SK-N-SH treated with all-trans-retinoic acid at 6 μM for 48 hours (cell line): ENCODE data around the gene RNASE9.

Experiments used
- ATAC-seq: fragments of 200-7000 bp; cut with Tn5 transposase; 3 replicates; pipeline ENCODE4 v1.9.1; 2020; ENCODE audit warnings: mild to moderate bottlenecking, moderate library complexity
- ARNTL ChIP-seq: fragments of 450-650 bp; formaldehyde crosslinking; IDR thresholded peaks from 2 replicates; pipeline ENCODE4 v1.5.0; 2020; ENCODE audit warnings: low read depth, mild to moderate bottlenecking, moderate library complexity, borderline replicate concordance
- BACH2 ChIP-seq: fragments of 250-450 bp; sonication (Bioruptor Pico); IDR thresholded peaks from 2 replicates; pipeline ENCODE4 v1.9.0; 2021; ENCODE audit warnings: mild to moderate bottlenecking, borderline replicate concordance
- CREB5 ChIP-seq: fragments of 250-450 bp; sonication (Bioruptor Pico); IDR thresholded peaks from 2 replicates; pipeline ENCODE4 v1.5.1; 2020; ENCODE audit warnings: low read depth, mild to moderate bottlenecking, moderate library complexity
- CSDC2 ChIP-seq: fragments of 250-450 bp; sonication (Bioruptor Pico); IDR thresholded peaks from 2 replicates; pipeline ENCODE4 v1.5.0; 2020; ENCODE audit warnings: mild to moderate bottlenecking, moderate library complexity
- ESRRG ChIP-seq: fragments of 250-450 bp; sonication (Bioruptor Pico); IDR thresholded peaks from 2 replicates; pipeline ENCODE4 v1.6.1; 2021; ENCODE audit warnings: mild to moderate bottlenecking
- GLIS3 ChIP-seq: fragments of 250-450 bp; sonication (Bioruptor Pico); IDR thresholded peaks from 2 replicates; pipeline ENCODE4 v1.5.0; 2020; ENCODE audit warnings: mild to moderate bottlenecking, moderate library complexity
- OSR1 ChIP-seq: fragments of 250-450 bp; sonication (Bioruptor Pico); IDR thresholded peaks from 2 replicates; pipeline ENCODE4 v1.8.0; 2022; ENCODE audit warnings: moderate library complexity, mild to moderate bottlenecking, inconsistent platforms
- PATZ1 ChIP-seq: fragments of 250-450 bp; sonication (Bioruptor Pico); IDR thresholded peaks from 2 replicates; pipeline ENCODE4 v1.8.0; 2020; ENCODE audit warnings: mild to moderate bottlenecking, moderate library complexity, borderline replicate concordance
- PPARA ChIP-seq: fragments of 250-450 bp; sonication (Bioruptor Pico); IDR thresholded peaks from 2 replicates; pipeline ENCODE4 v1.5.0; 2020; ENCODE audit warnings: mild to moderate bottlenecking, borderline replicate concordance
- RARB ChIP-seq: fragments of 250-450 bp; sonication (Bioruptor Pico); IDR thresholded peaks from 2 replicates; pipeline ENCODE4 v1.8.0; 2021; ENCODE audit warnings: mild to moderate bottlenecking, moderate library complexity
- TOX ChIP-seq: fragments of 250-450 bp; sonication (Bioruptor Pico); IDR thresholded peaks from 2 replicates; pipeline ENCODE4 v1.8.0; 2021; ENCODE audit warnings: mild to moderate bottlenecking, moderate library complexity, borderline replicate concordance
- TSHZ2 ChIP-seq: fragments of 250-450 bp; sonication (Bioruptor Pico); IDR thresholded peaks from 2 replicates; pipeline ENCODE4 v1.5.0; 2020; ENCODE audit warnings: mild to moderate bottlenecking, moderate library complexity
- ZC3H10 ChIP-seq: fragments of 250-450 bp; sonication (Bioruptor Pico); IDR thresholded peaks from 2 replicates; pipeline ENCODE4 v1.5.1; 2021; ENCODE audit warnings: mild to moderate bottlenecking, moderate library complexity
- ZFP3 ChIP-seq: fragments of 250-450 bp; sonication (Bioruptor Pico); IDR thresholded peaks from 2 replicates; pipeline ENCODE4 v1.5.0; 2020; ENCODE audit warnings: mild to moderate bottlenecking, moderate library complexity
- ZNF70 ChIP-seq: fragments of 450-650 bp; formaldehyde crosslinking; IDR thresholded peaks from 2 replicates; pipeline ENCODE4 v1.5.0; 2020; ENCODE audit warnings: mild to moderate bottlenecking, moderate library complexity
- ZNF8 ChIP-seq: fragments of 450-650 bp; formaldehyde crosslinking; IDR thresholded peaks from 2 replicates; pipeline ENCODE4 v1.5.0; 2020; ENCODE audit warnings: mild to moderate bottlenecking, moderate library complexity
- TF ChIP-seq, protein P1 (sequence below): fragments of 250-450 bp; sonication (Bioruptor Pico); IDR thresholded peaks from 2 replicates; pipeline ENCODE4 v1.8.0; 2021; ENCODE audit warnings: low read depth, mild to moderate bottlenecking, moderate library complexity, borderline replicate concordance

Gene RNASE9

DNA sequence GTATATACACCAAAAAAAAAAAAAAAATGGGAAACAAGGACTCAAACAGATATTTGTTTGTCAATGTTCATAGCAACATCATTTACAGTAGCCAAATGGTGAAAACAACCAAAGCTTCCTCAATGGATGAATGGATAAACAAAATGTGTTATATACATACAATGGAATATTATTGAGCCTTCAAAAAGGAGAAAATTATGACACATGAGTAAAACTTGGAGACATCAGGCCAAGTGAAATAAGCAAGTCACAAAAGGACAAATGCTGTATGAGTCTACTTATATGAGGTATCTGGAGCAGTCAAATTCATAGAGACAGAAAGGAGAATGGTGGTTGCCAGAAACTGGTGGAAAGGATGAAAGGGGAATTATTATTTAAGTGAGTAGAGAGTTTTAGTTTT, 7.8 kb downstream of the RNASE9 start:
- no peak for ATAC-seq
- TF ChIP-seq ZFP3 (no peak), ARNTL (CRISPR knock-in tag) (no peak), BACH2 (CRISPR knock-in tag) (no peak), OSR1 (CRISPR knock-in tag) (no peak), ZNF8 (CRISPR knock-in tag) (no peak), TSHZ2 (CRISPR knock-in tag) (no peak), RARB (CRISPR knock-in tag) (no peak), GLIS3 (CRISPR knock-in tag) (no peak), ZC3H10 (no peak), CSDC2 (no peak)

- no peak for ATAC-seq
- no peak for TF ChIP-seq TSHZ2 (CRISPR knock-in tag)
These were observed 9.2 kb downstream of the RNASE9 start for GRCh38 chr14:20551606-20552005.

DNA sequence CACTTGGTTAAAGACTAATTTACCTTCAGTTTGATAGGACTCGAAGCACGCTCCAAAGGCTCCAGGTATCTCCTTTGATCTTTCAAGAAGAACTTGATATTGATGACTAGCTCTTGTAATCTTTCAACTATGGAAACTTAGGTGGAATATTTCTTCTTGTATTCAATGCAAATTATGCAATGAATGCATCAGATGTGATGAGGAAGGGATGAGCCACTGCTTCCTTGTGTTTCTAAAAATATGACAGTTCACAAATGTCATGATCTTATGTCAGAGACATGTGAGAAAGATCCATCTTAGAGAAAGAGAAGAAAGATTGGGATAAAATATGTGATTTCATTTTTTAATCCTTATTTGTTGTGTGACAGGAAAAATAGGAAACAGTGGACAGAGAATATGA, 9.9 kb downstream of the RNASE9 start:
- no peak for ATAC-seq
- TF ChIP-seq CREB5 (CRISPR knock-in tag) (no peak), OSR1 (CRISPR knock-in tag) (no peak), TOX (CRISPR knock-in tag) (no peak), GLIS3 (CRISPR knock-in tag) (no peak), CSDC2 (no peak)
- TF ChIP-seq, protein P1, sequence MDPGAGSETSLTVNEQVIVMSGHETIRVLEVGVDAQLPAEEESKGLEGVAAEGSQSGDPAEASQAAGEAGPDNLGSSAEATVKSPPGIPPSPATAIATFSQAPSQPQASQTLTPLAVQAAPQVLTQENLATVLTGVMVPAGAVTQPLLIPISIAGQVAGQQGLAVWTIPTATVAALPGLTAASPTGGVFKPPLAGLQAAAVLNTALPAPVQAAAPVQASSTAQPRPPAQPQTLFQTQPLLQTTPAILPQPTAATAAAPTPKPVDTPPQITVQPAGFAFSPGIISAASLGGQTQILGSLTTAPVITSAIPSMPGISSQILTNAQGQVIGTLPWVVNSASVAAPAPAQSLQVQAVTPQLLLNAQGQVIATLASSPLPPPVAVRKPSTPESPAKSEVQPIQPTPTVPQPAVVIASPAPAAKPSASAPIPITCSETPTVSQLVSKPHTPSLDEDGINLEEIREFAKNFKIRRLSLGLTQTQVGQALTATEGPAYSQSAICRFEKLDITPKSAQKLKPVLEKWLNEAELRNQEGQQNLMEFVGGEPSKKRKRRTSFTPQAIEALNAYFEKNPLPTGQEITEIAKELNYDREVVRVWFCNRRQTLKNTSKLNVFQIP: no peak

GRCh38 chr14:20548414-20549158, 12.3 kb downstream of the RNASE9 start:
- no peak for ATAC-seq
- TF ChIP-seq BACH2 (CRISPR knock-in tag): no peak

DNA sequence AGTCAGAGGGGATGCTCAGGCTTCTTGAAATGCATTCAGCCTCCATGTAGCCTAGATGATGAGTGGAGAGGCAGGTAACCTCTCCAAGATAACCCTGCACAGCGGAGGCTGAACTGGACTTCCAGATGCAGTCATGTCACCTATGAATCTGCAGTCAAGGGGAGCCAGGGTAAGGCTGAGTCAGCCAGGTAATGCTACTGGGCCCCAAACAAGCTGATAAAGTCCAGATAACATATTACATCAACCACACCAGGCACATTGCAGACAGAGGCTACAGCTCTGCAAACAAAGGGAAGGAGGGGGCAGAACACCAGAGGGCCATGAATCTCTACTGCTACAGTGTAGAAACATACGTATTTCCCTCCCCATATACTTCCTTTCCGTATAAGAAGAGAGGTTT, 14.0 kb downstream of the RNASE9 start:
- ATAC-seq: no peak
- TF ChIP-seq TSHZ2 (CRISPR knock-in tag): no peak
- TF ChIP-seq ESRRG: no peak
- no peak for TF ChIP-seq ARNTL (CRISPR knock-in tag)
- TF ChIP-seq TOX (CRISPR knock-in tag): no peak
- no peak for TF ChIP-seq ZNF8 (CRISPR knock-in tag)
- no peak for TF ChIP-seq RARB (CRISPR knock-in tag)
- TF ChIP-seq GLIS3 (CRISPR knock-in tag): no peak
- TF ChIP-seq, protein P1: no peak
- TF ChIP-seq PPARA (CRISPR knock-in tag): no peak
- no peak for TF ChIP-seq ZNF70 (CRISPR knock-in tag)
- TF ChIP-seq PATZ1 (CRISPR knock-in tag): no peak
- TF ChIP-seq BACH2 (CRISPR knock-in tag): no peak
- TF ChIP-seq OSR1 (CRISPR knock-in tag): no peak
